Adrenal gland (tissue), 12 donors: Measurements from ENCODE around the gene APELA. TPM values are rescaled to one million over a fixed set of nuclear protein-coding genes. Genes with fewer than 3 reads are reported as not detected.

Source experiments
- DNase-seq, 7 donors: peaks; one replicate each; pipeline ENCODE4 v3.0.0-alpha.2; 2019 to 2020
- H3K27ac ChIP-seq, 5 donors: fragments of 200-600 bp; sonication (generic) in 4 of 5; 1 replicate in 3 of 5; 2 replicates in 2 of 5; pipeline versions ENCODE4 v1.5.1 to v1.8.0; 2016 to 2020; ENCODE audit warnings: mild to moderate bottlenecking in 1 of 5
- H3K27me3 ChIP-seq: fragments of 200-600 bp; 2 replicates; pipeline ENCODE4 v1.8.0; 2021
- H3K36me3 ChIP-seq, 2 donors: fragments of 200-600 bp; replicated peaks in 1 of 2; 1 replicate in 1 of 2; 2 replicates in 1 of 2; pipeline versions ENCODE4 v1.5.1 to v1.8.0; 2018 to 2022
- H3K4me1 ChIP-seq, 2 donors: fragments of 200-600 bp; replicated peaks in 1 of 2; 1 replicate in 1 of 2; 2 replicates in 1 of 2; pipeline versions ENCODE4 v1.5.1 to v1.8.0; 2018 to 2021
- H3K4me3 ChIP-seq, 4 donors: fragments of 200-600 bp; sonication (generic) in 3 of 4; one replicate each; pipeline ENCODE4 v1.5.1; 2016 to 2018
- H3K9me3 ChIP-seq, 3 donors: fragments of 200-600 bp; sonication (generic) in 1 of 3; replicated peaks in 1 of 3; 1 replicate in 2 of 3; 2 replicates in 1 of 3; pipeline versions ENCODE4 v1.5.1 to v1.8.0; 2016 to 2021
- POLR2A ChIP-seq, 2 donors: fragments of 450-650 bp; IDR thresholded peaks; one replicate each; pipeline ENCODE4 v1.6.1; 2017; ENCODE audit warnings: antibody characterized with exemption in 2 of 2, mild to moderate bottlenecking in 2 of 2, moderate library complexity in 1 of 2
- WGBS, 4 donors: extraction: QIAGEN DNeasy Blood & Tissue Kit in 2 of 4; methylation state at CpG; one replicate each; pipeline versions ENCODE4 v1.1.5 to v1.1.7; 2013 to 2017; 5-methylcytosine and 5-hydroxymethylcytosine counted together
- intact Hi-C, 2 donors: fragments of 100-400 bp; cut with DNase I; formaldehyde crosslinking; loops; one replicate each; pipeline versions ENCODE4 v1.14.1 to v1.15.0; 2022 to 2023
- polyA plus RNA-seq, 3 donors: library from polyadenylated mRNA; stranded (reverse); fragments of 200-250 nt in 2 of 3; fragments of 350-450 nt in 1 of 3; fragmentation: Illumina TruSeq in 1 of 3; extraction: RNeasy Lipid Tissue Mini Kit (QIAGEN cat#74804) in 1 of 3; gene quantifications; one replicate each; pipeline ENCODE4 v1.2.3, GENCODE V29; 2013 to 2014
- total RNA-seq, 9 donors: library from RNA; depleted of rRNA in 4 of 9; stranded (reverse); fragments of >200 nt in 4 of 9; fragments of 120-200 nt in 1 of 9; fragmentation: NEBNext Ultra II Directional in 1 of 9; extraction: Animal tissue kit (Norgen Biotek cat#: 25700) in 1 of 9; gene quantifications; one replicate each; pipeline versions ENCODE4 v1.1.0 to v1.2.4, GENCODE V29; 2013 to 2023
- TF ChIP-seq, protein P1 (sequence below), 6 experiments: fragments of 450-650 bp in 4 of 6; fragments of 200-600 bp in 2 of 6; sonication (generic) in 1 of 6; IDR thresholded peaks; 1 replicate in 5 of 6; 2 replicates in 1 of 6; pipeline versions ENCODE4 v1.5.1 to v1.8.0; 2016 to 2021; ENCODE audit warnings: antibody characterized with exemption in 6 of 6, mild to moderate bottlenecking in 2 of 6, moderate library complexity in 1 of 6
- donor health status: healthy with polysubstance abuse.
- donor health status: Bipolar disorder and iron deficiency.
- donor health status: DM: yes; HTN: yes; CAD: no.
- donor health status: DM: no; HTN: no; CAD: no.
- donor health status: DM: no; HTN: no; CAD: no.
- donor health status: DM: yes; HTN: yes; CAD: no.

APELA gene
- total and polyA plus RNA-seq, 12 donors = not detected

DNA sequence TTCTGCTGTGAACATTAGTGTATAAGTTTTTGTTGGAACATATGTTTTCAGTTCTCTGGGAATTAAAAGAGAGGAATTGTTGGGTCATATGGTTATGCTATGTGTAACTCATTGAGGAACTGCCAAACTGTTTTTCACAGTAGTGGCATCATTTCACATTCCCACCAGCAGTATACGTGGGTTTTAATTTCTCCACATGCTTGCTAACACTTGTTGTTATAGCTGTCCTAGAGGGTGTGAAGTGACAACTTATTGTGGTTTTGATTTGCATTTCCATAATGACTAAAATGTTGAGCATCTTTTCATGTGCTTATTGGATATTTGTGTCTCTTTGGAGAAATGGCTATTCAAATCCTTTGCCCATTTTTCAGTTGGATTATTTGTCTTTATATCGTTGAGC, 13.7 kb downstream of the APELA start:
- no peaks in the 10 kb centered on the region for H3K27me3 ChIP-seq
- H3K4me3 ChIP-seq = no peak overlapping the region
- no peak overlapping the region for H3K27ac ChIP-seq
- no peak for TF ChIP-seq POLR2A (IDR thresholded peaks at IDR 0.05)
- TF ChIP-seq, protein P1, sequence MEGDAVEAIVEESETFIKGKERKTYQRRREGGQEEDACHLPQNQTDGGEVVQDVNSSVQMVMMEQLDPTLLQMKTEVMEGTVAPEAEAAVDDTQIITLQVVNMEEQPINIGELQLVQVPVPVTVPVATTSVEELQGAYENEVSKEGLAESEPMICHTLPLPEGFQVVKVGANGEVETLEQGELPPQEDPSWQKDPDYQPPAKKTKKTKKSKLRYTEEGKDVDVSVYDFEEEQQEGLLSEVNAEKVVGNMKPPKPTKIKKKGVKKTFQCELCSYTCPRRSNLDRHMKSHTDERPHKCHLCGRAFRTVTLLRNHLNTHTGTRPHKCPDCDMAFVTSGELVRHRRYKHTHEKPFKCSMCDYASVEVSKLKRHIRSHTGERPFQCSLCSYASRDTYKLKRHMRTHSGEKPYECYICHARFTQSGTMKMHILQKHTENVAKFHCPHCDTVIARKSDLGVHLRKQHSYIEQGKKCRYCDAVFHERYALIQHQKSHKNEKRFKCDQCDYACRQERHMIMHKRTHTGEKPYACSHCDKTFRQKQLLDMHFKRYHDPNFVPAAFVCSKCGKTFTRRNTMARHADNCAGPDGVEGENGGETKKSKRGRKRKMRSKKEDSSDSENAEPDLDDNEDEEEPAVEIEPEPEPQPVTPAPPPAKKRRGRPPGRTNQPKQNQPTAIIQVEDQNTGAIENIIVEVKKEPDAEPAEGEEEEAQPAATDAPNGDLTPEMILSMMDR (IDR thresholded peaks at IDR 0.05) = no peak
- no peaks in the 10 kb centered on the region for H3K9me3 ChIP-seq
- no peaks in the 10 kb centered on the region for H3K36me3 ChIP-seq
- intact Hi-C loops = no loop called here
- DNase-seq = no peak
- 44 to 54% (median 51%) methylated on average over 2 of the region's 2 CpGs for whole genome bisulfite sequencing, 4 donors
- no peaks in the 10 kb centered on the region for H3K4me1 ChIP-seq

DNA sequence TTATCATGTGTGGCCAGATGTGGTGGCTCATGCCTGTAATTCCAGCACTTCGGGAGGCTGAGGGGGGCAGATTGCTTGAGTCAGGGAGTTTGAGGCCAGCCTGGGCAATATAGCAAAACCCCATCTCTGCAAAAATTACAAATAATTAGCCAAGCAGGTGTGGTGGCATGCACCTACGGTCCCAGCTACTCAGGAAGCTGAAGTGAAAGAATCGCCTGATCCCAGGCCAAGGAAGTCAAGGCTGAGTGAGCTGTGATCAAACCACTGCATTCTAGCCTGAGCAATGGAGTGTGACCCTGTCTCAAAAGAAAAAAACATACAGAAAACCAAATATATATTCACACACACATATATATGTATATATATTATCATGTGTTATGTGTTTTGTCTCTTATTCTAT, 15.0 kb downstream of the APELA start:
- H3K27me3 ChIP-seq = no peaks in the 10 kb centered on the region
- H3K36me3 ChIP-seq = no peaks in the 10 kb centered on the region
- no peaks in the 10 kb centered on the region for H3K9me3 ChIP-seq
- DNase-seq = no peak
- no peak overlapping the region for H3K4me3 ChIP-seq
- WGBS, 4 donors = 50 to 68% (median 63%) methylated on average over 3 of the region's 3 CpGs
- intact Hi-C loops = no loop called here
- no peak for TF ChIP-seq POLR2A (IDR thresholded peaks at IDR 0.05)
- TF ChIP-seq, protein P1 (IDR thresholded peaks at IDR 0.05) = no peak
- no peak overlapping the region for H3K27ac ChIP-seq
- no peaks in the 10 kb centered on the region for H3K4me1 ChIP-seq

DNA sequence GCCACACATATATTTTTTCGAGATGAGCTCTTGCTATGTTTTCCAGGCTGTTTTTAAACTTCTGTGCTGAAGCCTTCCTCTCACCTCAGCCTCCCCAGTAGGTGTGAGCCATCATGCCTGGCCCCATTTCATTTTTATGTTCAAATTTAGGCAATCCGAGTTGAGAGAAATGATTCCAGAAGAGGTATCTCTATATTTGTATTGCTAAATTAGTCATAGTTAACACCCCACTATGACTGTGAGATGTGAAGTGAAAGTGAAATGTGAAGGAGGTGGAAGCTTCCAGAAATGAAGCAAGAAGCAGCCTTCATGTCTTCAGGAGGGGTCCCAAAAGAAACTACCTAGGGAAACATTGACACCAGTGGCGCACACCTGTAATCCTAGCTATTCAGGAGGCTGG, 17.7 kb downstream of the APELA start:
- TF ChIP-seq POLR2A (IDR thresholded peaks at IDR 0.05) = no peak
- H3K4me1 ChIP-seq = no peaks in the 10 kb centered on the region
- H3K27ac ChIP-seq = no peak overlapping the region
- H3K9me3 ChIP-seq = no peaks in the 10 kb centered on the region
- intact Hi-C loops = no loop called here
- DNase-seq = no peak
- no peaks in the 10 kb centered on the region for H3K27me3 ChIP-seq
- H3K4me3 ChIP-seq = no peak overlapping the region
- 59 to 72% (median 69%) methylated on average over 3 of the region's 3 CpGs for WGBS, 4 donors
- H3K36me3 ChIP-seq = no peaks in the 10 kb centered on the region

DNA sequence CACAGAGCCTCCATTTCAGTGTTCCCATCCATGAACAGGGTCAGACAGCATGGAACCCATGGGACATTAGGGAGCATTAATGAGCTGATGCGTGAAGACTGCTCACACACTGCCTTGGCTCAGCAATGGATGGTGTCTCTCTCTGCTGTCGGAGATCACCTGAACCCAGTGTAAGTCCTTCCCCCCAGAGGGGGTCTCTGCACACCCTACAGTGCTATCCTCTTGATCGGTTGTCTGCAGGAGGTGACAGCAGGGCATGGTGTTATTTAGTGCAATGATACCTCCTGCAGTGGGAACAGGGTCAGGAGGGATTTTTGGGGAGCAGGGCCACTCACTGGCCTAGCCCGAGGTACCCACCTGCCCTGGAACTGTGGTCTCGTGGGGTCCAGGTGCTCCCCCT, 25.6 kb downstream of the APELA start:
- TF ChIP-seq POLR2A (IDR thresholded peaks at IDR 0.05) = no peak
- TF ChIP-seq, protein P1 (IDR thresholded peaks at IDR 0.05) = no peak
- WGBS, 4 donors = 68 to 77% (median 70%) methylated on average over 5 of the region's 5 CpGs
- intact Hi-C loops = no loop called here

DNA sequence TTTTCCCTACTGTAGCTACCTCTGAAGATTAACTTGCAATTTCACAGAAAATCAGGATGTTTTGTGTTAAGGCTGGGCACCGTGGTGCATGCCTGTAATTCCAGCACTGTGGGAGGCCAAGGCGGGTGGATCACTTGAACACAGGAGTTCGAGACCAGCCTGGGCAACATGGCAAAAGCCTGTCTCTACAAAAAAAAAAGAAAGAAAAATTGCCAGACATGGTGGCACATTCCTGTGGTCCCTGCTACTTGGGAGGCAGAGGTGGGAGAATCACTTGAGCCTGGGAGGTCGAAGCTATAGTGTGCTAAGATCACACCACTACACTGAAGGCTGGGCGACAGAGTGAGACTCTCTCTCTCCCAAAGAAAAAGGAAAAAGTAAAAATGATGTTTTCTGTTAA, 27.4 kb downstream of the APELA start:
- TF ChIP-seq, protein P1 (IDR thresholded peaks at IDR 0.05) = no peak
- TF ChIP-seq POLR2A (IDR thresholded peaks at IDR 0.05) = no peak
- no peak for DNase-seq
- 68 to 75% (median 74%) methylated on average over 5 of the region's 5 CpGs for WGBS, 4 donors
- Histone ChIP-seq H3K27me3 (no peaks in the 10 kb centered on the region), H3K4me1 (no peaks in the 10 kb centered on the region), H3K36me3 (no peaks in the 10 kb centered on the region), H3K27ac (no peak overlapping the region), H3K4me3 (no peak overlapping the region), H3K9me3 (no peaks in the 10 kb centered on the region)
- intact Hi-C loops = no loop called here

More for the DNA sequence above, 25.6 kb downstream of the APELA start:
- no peaks in the 10 kb centered on the region for H3K9me3 ChIP-seq
- H3K27ac ChIP-seq = no peak overlapping the region
- DNase-seq = no peak
- H3K27me3 ChIP-seq = no peaks in the 10 kb centered on the region
- no peak overlapping the region for H3K4me3 ChIP-seq
- no peaks in the 10 kb centered on the region for H3K36me3 ChIP-seq
- H3K4me1 ChIP-seq = no peaks in the 10 kb centered on the region
